Osteocyte (in vitro differentiated cells): ENCODE results near the gene ADAMTS3. TPM values are rescaled to one million over a fixed set of nuclear protein-coding genes. Genes with fewer than 3 reads are reported as not detected.

Experiments used
- DNase-seq: peaks from one replicate; pipeline ENCODE4 v3.0.0; 2021; ENCODE audit warnings: mixed read lengths; ENCODE audit not compliant: unreplicated experiment; ENCODE audit errors: extremely low spot score
- H3K27ac Mint-ChIP-seq: one replicate; pipeline ENCODE4 v1.8.0; 2021; ENCODE audit warnings: mild to moderate bottlenecking, mixed read lengths; ENCODE audit not compliant: unreplicated experiment
- H3K27me3 Mint-ChIP-seq: one replicate; pipeline ENCODE4 v1.8.0; 2021; ENCODE audit warnings: mixed read lengths; ENCODE audit not compliant: unreplicated experiment
- H3K36me3 Mint-ChIP-seq: one replicate; pipeline ENCODE4 v1.8.0; 2021; ENCODE audit warnings: mixed read lengths; ENCODE audit not compliant: unreplicated experiment
- H3K4me1 Mint-ChIP-seq: one replicate; pipeline ENCODE4 v1.8.0; 2021; ENCODE audit warnings: mixed read lengths; ENCODE audit not compliant: unreplicated experiment
- H3K4me3 Mint-ChIP-seq: one replicate; pipeline ENCODE4 v1.8.0; 2021; ENCODE audit warnings: mild to moderate bottlenecking, moderate library complexity, mixed read lengths; ENCODE audit not compliant: unreplicated experiment
- H3K9me3 Mint-ChIP-seq: one replicate; pipeline ENCODE4 v1.8.0; 2021; ENCODE audit warnings: mixed read lengths; ENCODE audit not compliant: unreplicated experiment
- CTCF ChIP-seq: fragments of 200-600 bp; sonication (generic); IDR thresholded peaks from 2 replicates; pipeline ENCODE4 v1.5.0; 2021; ENCODE audit warnings: antibody characterized with exemption, mild to moderate bottlenecking, moderate library complexity
- total RNA-seq: library from RNA; stranded (reverse); gene quantifications from 2 replicates; pipeline ENCODE4 v1.2.1, GENCODE V29; 2021

Gene ADAMTS3
- total RNA-seq, 1 donor from 2014 or later: 1.4 TPM

- Mint-ChIP-seq H3K9me3 (peaks cover 8% of the 10 kb centered on the region), H3K36me3 (no peaks in the 10 kb centered on the region), H3K27ac (no peak overlapping the region), H3K4me1 (no peaks in the 10 kb centered on the region), H3K27me3 (no peaks in the 10 kb centered on the region), H3K4me3 (no peak overlapping the region)
- TF ChIP-seq CTCF: no peak
- no peak for DNase-seq
Measured at GRCh38 chr4:72602396-72603376, 33.7 kb upstream of the ADAMTS3 start.

GRCh38 chr4:72591547-72592454 lies 22.8 kb upstream of the ADAMTS3 start:
- peaks cover 4% of the 10 kb centered on the region for H3K27me3 Mint-ChIP-seq
- H3K27ac Mint-ChIP-seq: no peak overlapping the region
- no peaks in the 10 kb centered on the region for H3K36me3 Mint-ChIP-seq
- no peaks in the 10 kb centered on the region for H3K9me3 Mint-ChIP-seq
- no peak for TF ChIP-seq CTCF
- no peak overlapping the region for H3K4me3 Mint-ChIP-seq
- no peak for DNase-seq
- peaks cover 8% of the 10 kb centered on the region for H3K4me1 Mint-ChIP-seq

- Mint-ChIP-seq H3K4me1 (peaks cover 8% of the 10 kb centered on the region), H3K27ac (no peak overlapping the region)
Measured at GRCh38 chr4:72587334-72587733, 18.3 kb upstream of the ADAMTS3 start.

GRCh38 chr4:72582853-72583252 lies 13.8 kb upstream of the ADAMTS3 start:
- no peak overlapping the region for H3K27ac Mint-ChIP-seq
- H3K9me3 Mint-ChIP-seq: no peaks in the 10 kb centered on the region
- no peak for DNase-seq
- TF ChIP-seq CTCF: no peak
- H3K4me3 Mint-ChIP-seq: no peak overlapping the region
- no peaks in the 10 kb centered on the region for H3K36me3 Mint-ChIP-seq
- H3K27me3 Mint-ChIP-seq: peaks cover 29% of the 10 kb centered on the region
- no peaks in the 10 kb centered on the region for H3K4me1 Mint-ChIP-seq

More at GRCh38 chr4:72587334-72587733, 18.3 kb upstream of the ADAMTS3 start:
- Mint-ChIP-seq H3K4me3 (no peak overlapping the region), H3K9me3 (no peaks in the 10 kb centered on the region), H3K36me3 (no peaks in the 10 kb centered on the region), H3K27me3 (peaks cover 23% of the 10 kb centered on the region)
- DNase-seq: no peak
- no peak for TF ChIP-seq CTCF
